ENCODE results near the gene SCLY. TPM values are rescaled to one million over a fixed set of nuclear protein-coding genes. Genes with fewer than 3 reads are reported as not detected.

The SCLY gene
- total and polyA plus RNA-seq, 2 of the 13 experiments (the other 11 are each of a cell fraction or from before 2014, with no cell fraction given) = 27.9 to 38.6 TPM

- TF ChIP-seq BCL3 (CRISPR knock-in tag; IDR thresholded peaks at IDR 0.05) (no peak), ZNF383 (CRISPR knock-in tag; IDR thresholded peaks at IDR 0.05; ENCODE audit: borderline replicate concordance) (no peak), ATM (IDR thresholded peaks at IDR 0.05; ENCODE audit: borderline replicate concordance) (no peak), E2F1 (CRISPR knock-in tag; IDR thresholded peaks at IDR 0.05) (no peak; the same call in 1 of the 2 replicates), ZNF101 (CRISPR knock-in tag; IDR thresholded peaks at IDR 0.05; ENCODE audit: borderline replicate concordance, low read depth) (no peak), CREB3 (CRISPR knock-in tag; IDR thresholded peaks at IDR 0.05) (peak; percentile 73; the same call in 1 of the 2 replicates), YY1 (IDR thresholded peaks at IDR 0.05; ENCODE audit: insufficient read depth, insufficient replicate concordance, low read depth, low read length) (peak; percentile 19), ZNF777 (CRISPR knock-in tag; IDR thresholded peaks at IDR 0.05) (no peak; the same call in 1 of the 2 replicates), PAF1 (CRISPR knock-in tag; IDR thresholded peaks at IDR 0.05) (no peak), IKZF1 (IDR thresholded peaks at IDR 0.05) (no peak), ARID4A (CRISPR knock-in tag; IDR thresholded peaks at IDR 0.05; ENCODE audit: borderline replicate concordance) (no peak; the same call in 1 of the 2 replicates), ZNF570 (CRISPR knock-in tag; IDR thresholded peaks at IDR 0.05; ENCODE audit: borderline replicate concordance) (no peak), RERE (CRISPR knock-in tag; IDR thresholded peaks at IDR 0.05; ENCODE audit: low read depth) (peak; percentile 97), SOX6 (IDR thresholded peaks at IDR 0.05) (no peak), SOX6 (CRISPR knock-in tag; IDR thresholded peaks at IDR 0.05) (peak; percentile 95), MIER3 (CRISPR knock-in tag; IDR thresholded peaks at IDR 0.05; ENCODE audit: borderline replicate concordance) (peak; percentile 87; the same call in 1 of the 2 replicates), ZNF660 (CRISPR knock-in tag; IDR thresholded peaks at IDR 0.05; ENCODE audit: borderline replicate concordance, low read depth) (no peak)
These were observed 19.1 kb downstream of the SCLY start (continued) for GRCh38 chr2:238079874-238080327.
